ENCODE measurements around the gene ATF7IP2.
"Not testable (repeated sequence)": the region's sequence is repeated elsewhere in the genome, so short reads cannot be mapped to it uniquely, and the experiment has no call there.

Gene ATF7IP2

GRCh38 chr16:10385725-10386516, at the start of gene ATF7IP2:
ATF7IP2 (plus strand) TSS chr16:10386061; CDS start chr16:10430621, 44,560 bp downstream.
- DNase-seq (ENCODE audit: low read depth, low spot score): peak; percentile 72

- DNase-seq (ENCODE audit: low read depth, low spot score): no peak
Measured at GRCh38 chr16:10338426-10338825, 47.4 kb upstream of the ATF7IP2 start.

GRCh38 chr16:10339777-10340732, 45.8 kb upstream of the ATF7IP2 start:
- DNase-seq (ENCODE audit: low read depth, low spot score): no peak

GRCh38 chr16:10343124-10343760, 42.6 kb upstream of the ATF7IP2 start:
- no peak for DNase-seq (ENCODE audit: low read depth, low spot score)

GRCh38 chr16:10344699-10345098, 41.2 kb upstream of the ATF7IP2 start:
- DNase-seq (ENCODE audit: low read depth, low spot score): not testable (repeated sequence)

- DNase-seq (ENCODE audit: low read depth, low spot score): no peak
Measured at GRCh38 chr16:10345629-10346028, 40.2 kb upstream of the ATF7IP2 start.

GRCh38 chr16:10349851-10350250, 36.0 kb upstream of the ATF7IP2 start:
- DNase-seq (ENCODE audit: low read depth, low spot score): no peak

GRCh38 chr16:10352262-10352661, 33.6 kb upstream of the ATF7IP2 start:
- no peak for DNase-seq (ENCODE audit: low read depth, low spot score)

GRCh38 chr16:10355589-10355988, 30.3 kb upstream of the ATF7IP2 start:
- no peak for DNase-seq (ENCODE audit: low read depth, low spot score)

GRCh38 chr16:10356870-10357842, 28.7 kb upstream of the ATF7IP2 start:
- no peak for DNase-seq (ENCODE audit: low read depth, low spot score)

GRCh38 chr16:10361747-10362076, 24.1 kb upstream of the ATF7IP2 start:
- DNase-seq (ENCODE audit: low read depth, low spot score): not testable (repeated sequence)

GRCh38 chr16:10362077-10362863, 23.6 kb upstream of the ATF7IP2 start:
- DNase-seq (ENCODE audit: low read depth, low spot score): no peak

- DNase-seq (ENCODE audit: low read depth, low spot score): not testable (repeated sequence)
Measured at GRCh38 chr16:10362864-10363197, 23.0 kb upstream of the ATF7IP2 start.

GRCh38 chr16:10366619-10367018, 19.2 kb upstream of the ATF7IP2 start:
- DNase-seq (ENCODE audit: low read depth, low spot score): not testable (repeated sequence)

- no peak for DNase-seq (ENCODE audit: low read depth, low spot score)
Measured at GRCh38 chr16:10367616-10368188, 18.2 kb upstream of the ATF7IP2 start.

- no peak for DNase-seq (ENCODE audit: low read depth, low spot score)
Measured at GRCh38 chr16:10368969-10369551, 16.8 kb upstream of the ATF7IP2 start.

- no peak for DNase-seq (ENCODE audit: low read depth, low spot score)
Measured at GRCh38 chr16:10370096-10370726, 15.7 kb upstream of the ATF7IP2 start.

GRCh38 chr16:10371592-10371991, 14.3 kb upstream of the ATF7IP2 start:
- DNase-seq (ENCODE audit: low read depth, low spot score): no peak

- no peak for DNase-seq (ENCODE audit: low read depth, low spot score)
Measured at GRCh38 chr16:10373556-10373955, 12.3 kb upstream of the ATF7IP2 start.

Measured in smooth muscle cell of the brain vasculature (primary cell).